RPMI8226 (cell line): ENCODE data around the gene SHTN1.
A peak's percentile ranks its signal among the peaks of the same experiment; 100 is the strongest.

Source experiments
- DNase-seq: peaks from one replicate; pipeline ENCODE4 v3.0.0-alpha.2; 2015

The SHTN1 gene, protein sequence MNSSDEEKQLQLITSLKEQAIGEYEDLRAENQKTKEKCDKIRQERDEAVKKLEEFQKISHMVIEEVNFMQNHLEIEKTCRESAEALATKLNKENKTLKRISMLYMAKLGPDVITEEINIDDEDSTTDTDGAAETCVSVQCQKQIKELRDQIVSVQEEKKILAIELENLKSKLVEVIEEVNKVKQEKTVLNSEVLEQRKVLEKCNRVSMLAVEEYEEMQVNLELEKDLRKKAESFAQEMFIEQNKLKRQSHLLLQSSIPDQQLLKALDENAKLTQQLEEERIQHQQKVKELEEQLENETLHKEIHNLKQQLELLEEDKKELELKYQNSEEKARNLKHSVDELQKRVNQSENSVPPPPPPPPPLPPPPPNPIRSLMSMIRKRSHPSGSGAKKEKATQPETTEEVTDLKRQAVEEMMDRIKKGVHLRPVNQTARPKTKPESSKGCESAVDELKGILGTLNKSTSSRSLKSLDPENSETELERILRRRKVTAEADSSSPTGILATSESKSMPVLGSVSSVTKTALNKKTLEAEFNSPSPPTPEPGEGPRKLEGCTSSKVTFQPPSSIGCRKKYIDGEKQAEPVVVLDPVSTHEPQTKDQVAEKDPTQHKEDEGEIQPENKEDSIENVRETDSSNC

DNA sequence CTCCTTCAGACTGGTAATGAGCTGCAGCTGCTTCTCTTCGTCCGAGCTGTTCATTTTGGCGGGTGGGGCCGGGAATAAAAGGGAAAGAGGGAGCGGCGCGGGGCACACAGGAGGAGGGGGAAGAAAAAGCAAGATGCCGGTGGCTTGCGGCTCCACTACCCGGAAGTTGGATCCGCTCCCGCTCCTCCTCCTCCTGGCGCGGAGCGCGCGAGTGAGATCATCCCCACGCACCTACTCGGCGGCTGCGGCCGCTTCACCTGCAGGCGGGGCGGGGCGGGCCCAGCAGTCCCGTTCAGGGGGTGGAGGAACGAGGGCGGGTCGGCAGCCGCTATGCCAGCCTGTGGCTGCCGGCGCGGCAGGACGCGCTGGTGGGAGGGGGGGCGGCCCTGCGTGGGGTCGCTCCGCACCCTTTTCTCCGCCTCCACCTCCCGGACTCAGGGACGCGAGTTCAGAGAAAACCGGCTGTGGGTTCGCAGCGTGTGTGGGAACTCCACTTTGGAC, at the start of gene SHTN1:
Gene SHTN1 (minus strand): TSS at position 162 of the 501 bp plus-strand sequence. CDS start 108 bp downstream, at position 54.
- peak; percentile 84 for DNase-seq

- DNase-seq = no peak
Measured at GRCh38 chr10:117053482-117053881, 48.5 kb upstream of the SHTN1 start.

DNA sequence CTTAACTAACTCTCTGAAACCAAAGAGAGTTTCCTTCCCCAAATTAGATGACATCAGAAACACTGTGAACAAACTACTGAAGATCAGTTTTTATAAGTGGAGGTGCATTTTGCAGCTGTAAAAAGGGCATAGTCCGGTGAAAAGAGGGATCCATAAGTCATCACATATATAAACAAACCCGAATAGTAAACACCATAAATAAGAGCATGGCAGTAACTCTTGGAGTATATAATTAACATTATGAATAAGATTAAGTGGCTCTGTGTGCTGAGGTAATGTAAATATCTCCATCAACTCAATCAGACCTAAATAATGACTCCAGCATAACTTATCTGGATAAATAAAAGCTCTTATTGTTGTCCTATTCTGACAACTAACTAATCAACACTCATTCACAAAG, 43.0 kb upstream of the SHTN1 start:
- no peak for DNase-seq

DNA sequence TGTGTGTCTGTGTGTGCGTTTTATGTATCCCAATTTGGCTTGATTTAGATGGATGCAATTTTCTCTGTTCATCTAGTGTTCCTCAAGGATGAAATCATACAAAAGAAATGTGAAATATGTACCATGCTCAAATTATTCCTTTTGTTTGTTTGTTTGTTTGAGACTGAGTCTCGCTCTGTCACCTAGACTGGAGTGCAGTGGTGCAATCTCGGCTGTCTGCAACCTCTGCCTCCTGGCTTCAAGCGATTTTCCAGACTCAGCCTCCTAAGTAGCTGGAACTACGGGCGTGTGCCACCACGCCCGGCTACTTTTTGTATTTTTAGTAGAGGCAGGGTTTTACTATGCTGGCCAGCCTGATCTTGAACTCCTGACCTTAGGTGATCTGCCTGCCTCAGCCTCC, 11.3 kb upstream of the SHTN1 start:
- no peak for DNase-seq

DNA sequence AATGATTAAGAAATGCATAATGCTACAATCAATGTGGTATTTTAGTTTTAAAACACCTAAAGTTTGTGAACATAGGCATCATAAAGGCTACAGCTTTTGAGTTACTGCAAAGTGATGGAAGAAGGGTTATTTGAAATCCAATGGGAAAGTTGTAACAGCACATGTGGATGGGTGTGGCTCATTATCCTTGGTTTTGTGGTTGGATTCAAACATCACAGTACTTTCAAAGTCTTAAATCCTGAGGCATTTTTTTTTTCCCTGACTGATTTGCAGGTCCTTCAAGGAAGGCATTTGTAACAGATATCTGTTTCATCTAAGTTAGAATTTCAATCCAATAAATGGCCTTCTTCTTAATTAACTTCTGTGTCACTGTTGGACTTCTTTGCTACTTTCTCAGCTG, 9.8 kb upstream of the SHTN1 start:
- DNase-seq = no peak

- no peak for DNase-seq
Measured at GRCh38 chr10:117007080-117007479, 2.1 kb upstream of the SHTN1 start.

GRCh38 chr10:117005527-117006055, 604 bp upstream of the SHTN1 start:
- DNase-seq = peak; percentile 8

DNA sequence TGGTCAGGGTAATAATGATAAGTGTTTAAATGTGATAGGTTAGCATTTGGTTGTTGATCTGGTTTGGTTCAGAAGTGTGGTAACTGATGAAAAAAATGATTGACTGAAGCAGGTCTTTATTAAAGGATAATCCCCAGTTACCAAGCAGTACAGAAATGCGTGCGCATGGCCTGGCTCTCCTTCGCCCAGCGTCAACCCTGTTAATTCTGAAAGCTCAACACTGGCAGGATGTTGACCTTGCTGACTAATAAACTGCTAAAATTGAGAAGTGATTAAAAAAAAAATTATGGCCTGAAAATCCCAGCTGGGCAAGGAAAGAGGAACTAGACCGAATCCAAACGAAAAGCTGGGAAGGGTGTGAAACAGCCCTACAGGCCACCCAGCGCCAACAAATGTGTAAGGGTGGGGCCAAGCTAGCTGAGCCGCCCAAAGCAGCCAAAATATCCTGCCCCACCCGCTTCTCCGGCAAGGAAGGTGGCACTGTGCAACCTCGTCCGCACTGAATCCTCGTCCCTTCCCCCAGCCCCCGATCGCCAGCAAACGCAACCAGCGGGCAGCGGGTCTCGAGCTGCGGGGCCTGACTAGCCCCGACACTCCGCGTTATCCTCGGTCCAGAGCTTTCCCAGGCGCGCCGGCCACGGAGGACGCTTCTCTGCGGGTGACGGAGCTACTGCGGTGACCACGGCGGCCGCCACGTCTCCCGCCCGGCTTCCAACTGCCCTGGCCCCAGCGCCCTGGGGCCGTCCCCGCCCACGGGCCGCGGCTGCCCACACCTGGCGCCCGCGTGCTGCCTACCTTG, 561 bp downstream of the SHTN1 start:
- peak; percentile 77 for DNase-seq

- no peak for DNase-seq
Measured at GRCh38 chr10:117003336-117003735, 1.7 kb downstream of the SHTN1 start.

DNA sequence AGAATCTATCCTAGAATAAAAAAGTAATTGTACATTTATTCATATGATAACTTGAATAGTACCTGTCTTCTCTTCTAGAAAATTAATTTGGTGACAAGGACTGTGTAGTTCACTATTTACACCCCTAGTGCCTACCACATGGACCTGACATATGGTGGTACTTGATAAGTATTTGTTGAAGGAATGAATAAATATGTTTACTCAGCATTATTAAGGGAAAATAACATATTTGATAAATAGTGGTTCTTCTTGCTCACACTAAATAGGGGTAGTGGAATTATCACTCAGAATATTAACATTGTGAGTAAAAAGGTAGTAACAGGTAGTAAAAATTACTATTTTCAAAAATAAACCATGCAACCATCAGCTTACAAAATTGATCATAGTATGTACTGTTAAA, 2.8 kb downstream of the SHTN1 start:
- DNase-seq = no peak

DNA sequence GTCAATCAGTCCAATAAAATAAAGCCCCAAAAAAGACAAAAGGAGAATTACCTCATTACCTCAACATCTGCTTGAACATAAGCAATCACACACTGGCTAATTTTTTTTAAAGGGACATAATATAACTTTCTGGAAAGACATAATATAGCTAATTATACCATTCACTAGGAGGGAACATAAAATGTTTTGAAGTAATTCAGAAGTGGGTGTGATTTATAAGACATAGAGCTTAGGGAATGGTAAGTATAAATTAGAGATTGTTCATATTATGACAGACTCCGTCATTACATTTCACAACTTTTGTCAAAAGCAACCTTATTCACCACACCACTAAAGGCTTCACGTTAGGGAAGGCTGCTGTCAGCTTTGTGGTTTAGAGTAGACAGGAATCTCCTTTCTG, 3.8 kb downstream of the SHTN1 start:
- no peak for DNase-seq

- no peak for DNase-seq
Measured at GRCh38 chr10:117000580-117000979, 4.4 kb downstream of the SHTN1 start.

GRCh38 chr10:116998172-116998571, 6.8 kb downstream of the SHTN1 start:
- no peak for DNase-seq

DNA sequence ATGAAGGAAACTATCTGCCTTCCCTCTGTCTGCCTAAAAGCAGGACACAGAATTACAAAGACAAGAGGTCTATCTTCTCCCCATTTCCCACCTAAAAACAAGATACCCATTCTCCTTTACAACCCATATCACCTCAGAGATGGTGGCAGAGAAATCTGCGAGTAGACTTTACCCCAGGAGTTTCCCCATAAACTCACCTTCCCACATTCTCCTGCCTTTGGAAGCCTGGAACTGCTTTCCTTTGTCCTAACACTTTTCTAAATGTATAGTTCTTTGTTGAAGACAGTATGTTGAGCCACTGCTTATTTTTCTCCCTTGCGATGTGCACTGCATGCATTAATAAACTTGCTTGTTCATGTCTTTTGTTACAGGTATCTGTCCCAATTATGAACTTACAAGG, 8.0 kb downstream of the SHTN1 start:
- DNase-seq = no peak

GRCh38 chr10:116995648-116996047, 9.3 kb downstream of the SHTN1 start:
- DNase-seq = no peak

- no peak for DNase-seq
Measured at GRCh38 chr10:116994113-116994890, 10.7 kb downstream of the SHTN1 start.

DNA sequence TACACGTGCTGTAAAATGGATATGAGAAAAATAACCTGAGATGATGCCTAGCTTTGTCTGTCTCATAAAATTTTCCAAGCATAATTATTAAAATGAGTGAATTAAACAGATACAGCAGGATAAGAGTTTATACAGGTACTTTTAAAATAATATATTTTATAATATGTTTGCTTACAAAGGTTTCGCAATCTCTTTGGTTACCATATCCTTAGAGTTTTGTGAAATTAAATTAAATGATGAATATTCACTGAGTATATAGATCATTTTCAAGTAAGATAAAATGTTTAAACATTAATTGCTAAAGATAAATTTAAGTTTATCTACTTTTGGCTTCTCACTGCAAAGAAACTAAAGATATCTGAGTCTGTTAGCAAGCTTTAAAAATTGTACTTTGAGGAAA, 11.4 kb downstream of the SHTN1 start:
- DNase-seq = no peak

- no peak for DNase-seq
Measured at GRCh38 chr10:116992183-116992582, 12.8 kb downstream of the SHTN1 start.

DNA sequence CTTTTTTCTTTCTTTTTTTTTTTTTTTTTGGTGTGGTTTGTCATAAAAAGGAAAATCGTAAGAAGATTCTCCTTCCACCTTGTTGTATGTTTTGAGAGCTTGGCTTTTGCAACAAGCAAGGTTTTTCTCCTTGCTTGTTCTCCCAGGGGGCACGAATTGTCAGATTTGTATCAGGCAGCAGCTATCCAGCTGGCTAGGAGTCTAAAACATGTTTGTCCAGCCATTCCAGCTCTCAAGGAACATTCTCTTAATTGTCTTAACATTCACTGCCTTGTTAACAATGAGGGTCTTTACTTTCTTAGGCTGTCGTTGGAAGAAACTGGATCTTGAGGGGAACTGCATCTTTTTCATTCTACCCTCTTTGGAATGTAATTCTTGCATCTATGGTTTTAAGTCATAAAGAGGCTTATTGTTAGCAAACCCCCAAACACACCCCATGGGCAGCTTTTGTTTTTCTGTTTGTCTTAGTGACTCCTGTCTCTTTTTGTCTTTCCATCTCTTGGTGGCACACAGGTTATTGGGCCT, 14.6 kb downstream of the SHTN1 start:
- no peak for DNase-seq

DNA sequence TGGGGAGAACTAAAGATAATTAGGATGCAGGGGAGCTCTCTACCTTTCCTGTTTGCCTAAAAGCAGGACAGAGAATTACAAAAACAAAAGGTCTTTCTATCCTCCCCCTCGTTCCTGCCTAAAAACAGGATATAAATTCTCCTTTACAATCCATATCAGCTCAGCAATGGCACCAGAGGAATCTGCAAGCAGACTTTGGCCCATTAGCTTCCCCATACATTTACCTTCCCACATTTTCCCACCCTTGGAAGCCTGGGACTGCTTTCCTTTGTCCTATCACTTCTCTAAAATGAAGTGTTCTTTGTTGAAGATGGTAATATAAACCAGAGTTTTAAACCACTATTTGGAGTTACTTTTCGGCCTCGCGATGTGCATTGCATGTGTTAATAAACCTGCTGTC, 15.5 kb downstream of the SHTN1 start:
- no peak for DNase-seq

- no peak for DNase-seq
Measured at GRCh38 chr10:116988311-116988710, 16.7 kb downstream of the SHTN1 start.

DNA sequence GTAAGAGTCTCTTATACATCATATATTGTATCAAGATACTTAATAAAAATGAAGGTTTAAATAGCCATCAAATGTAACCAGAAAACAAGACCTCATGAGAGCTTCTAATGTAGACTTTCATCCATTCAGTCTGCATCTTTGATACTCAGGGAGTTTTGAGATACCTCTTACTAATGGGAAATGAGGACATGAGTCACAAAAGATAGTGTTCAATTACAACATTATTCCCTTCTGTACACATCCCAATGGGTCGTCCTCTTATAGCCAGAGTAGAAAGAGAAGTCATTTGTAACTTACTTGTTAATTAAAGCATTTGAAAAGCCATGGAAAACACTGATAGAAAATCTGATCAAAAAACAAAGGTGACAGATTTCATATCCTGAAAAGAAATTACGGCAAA, 19.4 kb downstream of the SHTN1 start:
- DNase-seq = no peak
